ENCODE results near the gene FNBP1. TPM values are rescaled to one million over a fixed set of nuclear protein-coding genes. Genes with fewer than 3 reads are reported as not detected.

FNBP1 gene
- total and polyA plus RNA-seq, 2 of the 8 experiments (the other 6 are each of a cell fraction or from before 2014, with no cell fraction given): 7.2 to 40.9 TPM

- no peak overlapping the region for H2AFZ ChIP-seq (ENCODE audit: low read length)
- DNase-seq (ENCODE audit: low read depth in 1 of 2, low spot score in 2 of 2): no peak
- H3K79me2 ChIP-seq (ENCODE audit: control insufficient read depth in 1 of 2, insufficient read depth in 2 of 2, low read length in 2 of 2): 0 out of 4 replicates have a peak, but pooled peaks cover 0 to 7% of the 10 kb centered on the region in 2 experiments
- no peak overlapping the region for H2BK20ac ChIP-seq (ENCODE audit: low read length)
- H3K14ac ChIP-seq (ENCODE audit: insufficient read length): no peak overlapping the region
- H3K4ac ChIP-seq (replicated peaks; ENCODE audit: insufficient read length, low read depth, low read length): no peak overlapping the region
- H3K18ac ChIP-seq (ENCODE audit: extremely low read depth, low read length): no peak overlapping the region
- no peak overlapping the region for H3K27ac ChIP-seq (ENCODE audit: low read depth, low read length)
- no peak for TF ChIP-seq CBX8 (IDR thresholded peaks at IDR 0.05; ENCODE audit: borderline replicate concordance, low read depth, low read length)
- H3K23ac ChIP-seq (ENCODE audit: insufficient read length): no peak overlapping the region
- no peaks in the 10 kb centered on the region; the same call in 1 of the 2 replicates for H3K79me1 ChIP-seq (ENCODE audit: low read depth, low read length)
- H2BK5ac ChIP-seq (ENCODE audit: low read depth, low read length): no peak overlapping the region
- 82% methylated on average over 2 of the region's 2 CpGs; no CpG with 5 or more reads in 1 of the 2 experiments for WGBS, 2 experiments (ENCODE audit: extremely low coverage in 1 of 2, insufficient coverage in 1 of 2, insufficient read length in 1 of 2, insufficient replicate concordance in 2 of 2, low coverage in 1 of 2, low lambda C conversion rate in 2 of 2, missing lambda C conversion rate in 1 of 2)
- FAIRE-seq: no peak
- H2BK12ac ChIP-seq (ENCODE audit: low read depth, low read length): no peak overlapping the region
- H2BK120ac ChIP-seq (replicated peaks; ENCODE audit: low read depth, low read length): no peak overlapping the region
- H4K8ac ChIP-seq (ENCODE audit: extremely low read depth, insufficient read depth, low read length): no peak overlapping the region
- H2BK15ac ChIP-seq (ENCODE audit: low read length): no peak overlapping the region
- H3K4me1 ChIP-seq (replicated peaks in 1 of 4; ENCODE audit: control insufficient read depth in 3 of 4, insufficient read depth in 4 of 4, low read length in 3 of 4): peaks cover 0 to 1% (median 0%) of the 10 kb centered on the region in 4 experiments; a peak in 1 of 7 replicates
- no peaks in the 10 kb centered on the region for H3K9me3 ChIP-seq (ENCODE audit: insufficient read depth in 2 of 2, low read depth in 1 of 2, low read length in 1 of 2)
- no peaks in the 10 kb centered on the region for H3K23me2 ChIP-seq (ENCODE audit: low read depth, low read length)
- H3K56ac ChIP-seq (replicated peaks; ENCODE audit: insufficient read length, low read depth, low read length): no peak overlapping the region
- no peaks in the 10 kb centered on the region for H3K36me3 ChIP-seq (ENCODE audit: control insufficient read depth in 2 of 4, insufficient read depth in 4 of 4, low read length in 3 of 4)
- no peaks in the 10 kb centered on the region for H3K27me3 ChIP-seq (replicated peaks in 1 of 4; ENCODE audit: control insufficient read depth in 3 of 4, extremely low read depth in 1 of 4, insufficient read depth in 3 of 4, low read length in 3 of 4)
- no peak overlapping the region for H4K5ac ChIP-seq (ENCODE audit: insufficient read length, low read depth, low read length)
- no peaks in the 10 kb centered on the region for H4K20me1 ChIP-seq (replicated peaks in 1 of 2; ENCODE audit: control insufficient read depth in 1 of 2, insufficient read depth in 2 of 2, low read length in 2 of 2)
- POLR2A ChIA-PET (ENCODE audit: partially characterized antibody): interaction anchor here (1.2 kb wide), 1 partner anchor 49 kb away, joined by 3 read pairs; no protein-coding TSS in a partner anchor
- H4K91ac ChIP-seq (replicated peaks; ENCODE audit: insufficient read length, low read length): no peak overlapping the region
- no peak overlapping the region for H2AK5ac ChIP-seq (ENCODE audit: low read depth, low read length)
- no peak overlapping the region for H3K9ac ChIP-seq (replicated peaks in 1 of 4; ENCODE audit: extremely low read depth in 1 of 4, low read depth in 3 of 4, low read length in 3 of 4)
- no peak overlapping the region for H3K4me2 ChIP-seq (ENCODE audit: insufficient read depth in 1 of 2, low read depth in 2 of 2, low read length in 2 of 2)
- CTCF ChIA-PET (ENCODE audit: partially characterized antibody): no interaction called here
- no peak overlapping the region for H3K4me3 ChIP-seq (ENCODE audit: extremely low read depth in 1 of 4, insufficient read depth in 2 of 4, low read depth in 3 of 4, low read length in 4 of 4)
These were observed 59.1 kb downstream of the FNBP1 start for GRCh38 chr9:129983891-129984290.
